Ureter (tissue), 1 donor: ENCODE data around the gene USP30. TPM values are rescaled to one million over a fixed set of nuclear protein-coding genes. Genes with fewer than 3 reads are reported as not detected.
A peak's percentile ranks its signal among the peaks of the same experiment; 100 is the strongest.

Experiments
- DNase-seq: peaks from one replicate; pipeline ENCODE4 v3.0.0-alpha.2; 2020; ENCODE audit warnings: low spot score
- total RNA-seq: library from RNA; stranded (reverse); gene quantifications from one replicate; pipeline ENCODE4 v1.2.4, GENCODE V29; 2023
- donor health status: DM: yes; HTN: yes; CAD: no.

USP30 gene
- total RNA-seq, 1 donor from 2014 or later, result 10.6 TPM

GRCh38 chr12:109098183-109098604 lies 45.8 kb downstream of the USP30 start:
- DNase-seq, result peak; percentile 64

- DNase-seq, result no peak
Observed at GRCh38 chr12:109098651-109099050, 46.3 kb downstream of the USP30 start.

GRCh38 chr12:109099431-109100020 lies 47.1 kb downstream of the USP30 start:
- peak; percentile 6 for DNase-seq

GRCh38 chr12:109100741-109101140 lies 48.4 kb downstream of the USP30 start:
- peak; percentile 20 for DNase-seq

GRCh38 chr12:109102491-109102890 lies 50.1 kb downstream of the USP30 start:
- no peak for DNase-seq

GRCh38 chr12:109105176-109105575 lies 52.8 kb downstream of the USP30 start:
- no peak for DNase-seq

GRCh38 chr12:109109746-109110350 lies 57.5 kb downstream of the USP30 start:
- DNase-seq, result no peak

- peak; percentile 93 for DNase-seq
Observed at GRCh38 chr12:109110988-109111495, 58.7 kb downstream of the USP30 start.

- no peak for DNase-seq
Observed at GRCh38 chr12:109112720-109113465, 60.5 kb downstream of the USP30 start.

- DNase-seq, result no peak
Observed at GRCh38 chr12:109113661-109114321, 61.4 kb downstream of the USP30 start.

- no peak for DNase-seq
Observed at GRCh38 chr12:109114644-109115043, 62.3 kb downstream of the USP30 start.

GRCh38 chr12:109115404-109115757 lies 63.0 kb downstream of the USP30 start:
- no peak for DNase-seq

- no peak for DNase-seq
Observed at GRCh38 chr12:109115758-109116610, 63.6 kb downstream of the USP30 start, which contains the start of gene ACACB. Gene ACACB, plus strand, starts transcription at chr12:109116587. Its CDS starts 22,819 bp downstream, at chr12:109139406.

- DNase-seq, result no peak
Observed at GRCh38 chr12:109116611-109116949, 64.2 kb downstream of the USP30 start.

GRCh38 chr12:109120095-109120494 lies 67.7 kb downstream of the USP30 start:
- DNase-seq, result no peak

GRCh38 chr12:109120557-109120956 lies 68.2 kb downstream of the USP30 start:
- DNase-seq, result no peak

GRCh38 chr12:109121346-109121880 lies 69.0 kb downstream of the USP30 start:
- no peak for DNase-seq

GRCh38 chr12:109124878-109125648 lies 72.7 kb downstream of the USP30 start:
- DNase-seq, result no peak

- DNase-seq, result no peak
Observed at GRCh38 chr12:109125791-109126190, 73.4 kb downstream of the USP30 start.

- no peak for DNase-seq
Observed at GRCh38 chr12:109126784-109127183, 74.4 kb downstream of the USP30 start.
